Neural cell (in vitro differentiated cells): ENCODE measurements around the gene ERBB2. TPM values are rescaled to one million over a fixed set of nuclear protein-coding genes. Genes with fewer than 3 reads are reported as not detected.

Experiments used
- H2AFZ ChIP-seq: fragments of 200-600, 300-800 bp; sonication (generic), shearing (Covaris generic); 2 replicates; pipeline ENCODE4 v1.6.0; 2014; ENCODE audit warnings: low read depth, mild to moderate bottlenecking, antibody characterized with exemption, low read length, moderate library complexity
- H3F3A ChIP-seq: fragments of 200-600 bp; shearing (Covaris generic); 2 replicates; pipeline ENCODE4 v1.6.1; 2016; ENCODE audit warnings: mild to moderate bottlenecking, moderate library complexity, mixed read lengths, antibody characterized with exemption, low read length; ENCODE audit not compliant: insufficient read depth, poor library complexity, severe bottlenecking
- H3K27ac ChIP-seq: fragments of 200-600, 300-800 bp; sonication (generic), shearing (Covaris generic); 2 replicates; pipeline ENCODE4 v1.5.1; 2014; ENCODE audit warnings: mild to moderate bottlenecking, low read length, moderate library complexity
- H3K27me3 ChIP-seq: fragments of 300-800, 200-600 bp; sonication (generic), shearing (Covaris generic); 2 replicates; pipeline ENCODE4 v1.6.0; 2014; ENCODE audit warnings: mild to moderate bottlenecking, low read depth, low read length, moderate library complexity; ENCODE audit not compliant: insufficient read depth
- H3K36me3 ChIP-seq: fragments of 300-800, 200-600 bp; sonication (generic), shearing (Covaris generic); 2 replicates; pipeline ENCODE4 v1.5.1; 2014; ENCODE audit warnings: mild to moderate bottlenecking, antibody characterized with exemption, low read length, moderate library complexity; ENCODE audit not compliant: insufficient read depth
- H3K4me2 ChIP-seq: fragments of 300-800, 200-600 bp; sonication (generic), shearing (Covaris generic); 2 replicates; pipeline ENCODE4 v1.6.0; 2014; ENCODE audit warnings: mild to moderate bottlenecking, low read length
- H3K4me3 ChIP-seq: fragments of 300-800, 200-600 bp; sonication (generic), shearing (Covaris generic); 2 replicates; pipeline ENCODE4 v1.5.1; 2014; ENCODE audit warnings: mild to moderate bottlenecking, low read length, moderate library complexity
- H3K79me2 ChIP-seq: fragments of 200-600 bp; shearing (Covaris generic); replicated peaks from 2 replicates; pipeline ENCODE4 v1.6.0; 2014; ENCODE audit warnings: mild to moderate bottlenecking, low read length, moderate library complexity; ENCODE audit not compliant: insufficient read depth
- H3K9ac ChIP-seq: fragments of 300-800, 200-600 bp; sonication (generic), shearing (Covaris generic); 2 replicates; pipeline ENCODE4 v1.6.1; 2016; ENCODE audit warnings: mild to moderate bottlenecking, low read length, mixed read lengths
- H3K9me2 ChIP-seq: fragments of 200-600 bp; shearing (Covaris generic); 2 replicates; pipeline ENCODE4 v1.6.1; 2016; ENCODE audit warnings: mild to moderate bottlenecking, low read length, mixed read lengths; ENCODE audit not compliant: insufficient read depth
- H3K9me3 ChIP-seq: fragments of 200-600, 300-800 bp; sonication (generic), shearing (Covaris generic); 2 replicates; pipeline ENCODE4 v1.6.1; 2016; ENCODE audit warnings: mild to moderate bottlenecking, mixed run types, low read length, moderate library complexity, mixed read lengths
- H4K20me1 ChIP-seq: fragments of 200-600 bp; shearing (Covaris generic); 2 replicates; pipeline ENCODE4 v1.6.1; 2016; ENCODE audit warnings: mild to moderate bottlenecking, mixed run types; ENCODE audit not compliant: insufficient read depth
- CTCF ChIP-seq: fragments of 450-650 bp; IDR thresholded peaks from 2 replicates; pipeline ENCODE4 v1.5.1; 2014; ENCODE audit warnings: antibody characterized with exemption, mild to moderate bottlenecking, moderate library complexity; ENCODE audit not compliant: poor library complexity, severe bottlenecking
- EP300 ChIP-seq: fragments of 450-650 bp; conservative IDR thresholded peaks from 2 replicates; pipeline ENCODE4 v1.6.1; 2014; ENCODE audit warnings: antibody characterized with exemption, mild to moderate bottlenecking, moderate library complexity; ENCODE audit not compliant: poor library complexity, severe bottlenecking
- EZH2 ChIP-seq: fragments of 200-600, 300-800 bp; shearing (Covaris generic), sonication (generic); IDR thresholded peaks from 2 replicates; pipeline ENCODE4 v1.6.1; 2014; ENCODE audit warnings: antibody characterized with exemption, low read length, borderline replicate concordance, mild to moderate bottlenecking; ENCODE audit not compliant: insufficient read depth, poor library complexity, severe bottlenecking
- MXI1 ChIP-seq: fragments of 450-650 bp; conservative IDR thresholded peaks from 2 replicates; pipeline ENCODE4 v1.6.1; 2014; ENCODE audit warnings: antibody characterized with exemption, mild to moderate bottlenecking; ENCODE audit not compliant: poor library complexity, severe bottlenecking
- POLR2AphosphoS5 ChIP-seq: IDR thresholded peaks from 2 replicates; pipeline ENCODE4 v1.6.1; 2012
- RAD21 ChIP-seq: fragments of 450-650 bp; conservative IDR thresholded peaks from 2 replicates; pipeline ENCODE4 v1.6.1; 2014; ENCODE audit warnings: antibody characterized with exemption, mild to moderate bottlenecking, moderate library complexity
- REST ChIP-seq: IDR thresholded peaks from 2 replicates; pipeline ENCODE4 v1.6.1; 2012; ENCODE audit warnings: borderline replicate concordance
- SMC3 ChIP-seq: fragments of 450-650 bp; conservative IDR thresholded peaks from 2 replicates; pipeline ENCODE4 v1.6.1; 2014; ENCODE audit warnings: antibody characterized with exemption, mild to moderate bottlenecking, moderate library complexity; ENCODE audit not compliant: poor library complexity
- TAF1 ChIP-seq: IDR thresholded peaks from 2 replicates; pipeline ENCODE4 v1.6.1; 2012; ENCODE audit warnings: low read depth
- polyA plus RNA-seq: library from polyadenylated mRNA; depleted of rRNA; stranded (reverse); fragments of >200 nt; gene quantifications from 2 replicates; pipeline ENCODE4 v1.2.3, GENCODE V29; 2014

Gene ERBB2
- polyA plus RNA-seq, 1 donor from 2014 or later, result 16.0 TPM

- Histone ChIP-seq H3K36me3 (no peaks in the 10 kb centered on the region), H3K27me3 (no peaks in the 10 kb centered on the region), H3K9me2 (no peaks in the 10 kb centered on the region), H3K4me2 (no peak overlapping the region), H3K4me3 (no peak overlapping the region), H4K20me1 (no peaks in the 10 kb centered on the region), H3F3A (no peaks in the 10 kb centered on the region), H3K9me3 (no peaks in the 10 kb centered on the region), H2AFZ (no peak overlapping the region), H3K9ac (no peak overlapping the region), H3K79me2 (no peaks in the 10 kb centered on the region), H3K27ac (no peak overlapping the region)
- TF ChIP-seq SMC3 (no peak), MXI1 (no peak), EP300 (no peak), EZH2 (no peak)
Measured at GRCh38 chr17:39661744-39662541, 37.9 kb upstream of the ERBB2 start.

GRCh38 chr17:39662551-39663339 is 37.1 kb upstream of the ERBB2 start:
- Histone ChIP-seq H3K79me2 (no peaks in the 10 kb centered on the region), H3F3A (no peaks in the 10 kb centered on the region), H3K27ac (no peak overlapping the region), H3K9me3 (no peaks in the 10 kb centered on the region), H2AFZ (no peak overlapping the region), H4K20me1 (no peaks in the 10 kb centered on the region), H3K4me2 (no peak overlapping the region), H3K27me3 (peaks cover 3% of the 10 kb centered on the region), H3K9ac (no peak overlapping the region), H3K36me3 (no peaks in the 10 kb centered on the region), H3K4me3 (no peak overlapping the region), H3K9me2 (no peaks in the 10 kb centered on the region)
- TF ChIP-seq REST (no peak), TAF1 (no peak), EZH2 (no peak), MXI1 (no peak), SMC3 (no peak), CTCF (no peak), RAD21 (no peak), EP300 (no peak), POLR2AphosphoS5 (no peak)
